GM12892 (cell line): ENCODE results near the gene IMPACT.

Experiments used
- POLR2A ChIP-seq: IDR thresholded peaks from 2 replicates; pipeline ENCODE4 v1.6.1; 2011; ENCODE audit warnings: low read depth, low read length, control low read depth
- TAF1 ChIP-seq: IDR thresholded peaks from 2 replicates; pipeline ENCODE4 v1.6.1; 2011; ENCODE audit warnings: low read depth, mild to moderate bottlenecking, control low read depth, low read length, borderline replicate concordance

GRCh38 chr18:24470022-24470618, 43.6 kb downstream of the IMPACT start:
- TF ChIP-seq TAF1 (no peak), POLR2A (no peak)
